Mammary epithelial cell (primary cell): ENCODE measurements around the gene TNIP3.

ENCODE experiments used
- EZH2 ChIP-seq: IDR thresholded peaks from 2 replicates; pipeline ENCODE4 v1.6.1; 2012; ENCODE audit warnings: low read length, inconsistent platforms, borderline replicate concordance
- TF ChIP-seq, protein P1 (sequence below), 2 donors: IDR thresholded peaks in 1 of 2; conservative IDR thresholded peaks in 1 of 2; 2 replicates each; pipeline ENCODE4 v1.5.1; 2011 to 2012; ENCODE audit warnings: inconsistent platforms in 2 of 2, low read length in 2 of 2, mild to moderate bottlenecking in 2 of 2, control low read depth in 1 of 2, low read depth in 1 of 2; ENCODE audit not compliant: insufficient read depth in 1 of 2; ENCODE audit errors: extremely low read depth in 1 of 2

DNA sequence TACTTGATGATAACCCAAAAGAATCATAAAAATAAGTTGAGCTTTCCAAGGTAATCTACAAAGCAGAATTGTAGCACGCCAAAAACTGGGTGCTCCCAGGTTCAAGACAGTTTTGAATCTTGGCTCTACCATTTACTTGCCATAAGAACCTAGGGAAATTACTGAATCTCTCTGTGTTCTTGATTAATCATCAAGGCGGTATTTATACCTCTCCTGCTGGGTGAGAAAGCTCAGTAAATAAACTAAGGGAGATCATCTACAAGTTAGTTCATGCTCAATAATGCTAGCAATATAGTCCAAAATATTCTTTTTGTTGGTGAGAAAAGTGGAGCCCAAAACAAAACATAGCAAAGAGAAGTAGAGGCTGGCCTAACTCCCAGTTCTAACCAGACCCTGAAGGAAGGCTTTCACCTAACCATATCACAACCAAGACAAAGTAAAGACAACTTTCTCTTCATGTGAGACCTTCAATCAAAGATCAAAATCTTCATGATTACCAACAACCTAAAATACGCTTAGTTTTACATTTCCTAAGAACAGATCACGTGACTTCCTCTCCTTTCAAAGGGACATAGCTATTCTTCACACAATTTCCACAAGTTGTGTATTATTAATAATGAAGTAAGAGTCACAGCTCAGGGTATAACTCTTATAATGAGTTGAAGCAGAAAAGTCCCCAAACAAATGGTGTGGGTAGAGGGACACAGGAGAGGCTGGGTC, 34.4 kb downstream of the TNIP3 start:
- TF ChIP-seq, protein P1, sequence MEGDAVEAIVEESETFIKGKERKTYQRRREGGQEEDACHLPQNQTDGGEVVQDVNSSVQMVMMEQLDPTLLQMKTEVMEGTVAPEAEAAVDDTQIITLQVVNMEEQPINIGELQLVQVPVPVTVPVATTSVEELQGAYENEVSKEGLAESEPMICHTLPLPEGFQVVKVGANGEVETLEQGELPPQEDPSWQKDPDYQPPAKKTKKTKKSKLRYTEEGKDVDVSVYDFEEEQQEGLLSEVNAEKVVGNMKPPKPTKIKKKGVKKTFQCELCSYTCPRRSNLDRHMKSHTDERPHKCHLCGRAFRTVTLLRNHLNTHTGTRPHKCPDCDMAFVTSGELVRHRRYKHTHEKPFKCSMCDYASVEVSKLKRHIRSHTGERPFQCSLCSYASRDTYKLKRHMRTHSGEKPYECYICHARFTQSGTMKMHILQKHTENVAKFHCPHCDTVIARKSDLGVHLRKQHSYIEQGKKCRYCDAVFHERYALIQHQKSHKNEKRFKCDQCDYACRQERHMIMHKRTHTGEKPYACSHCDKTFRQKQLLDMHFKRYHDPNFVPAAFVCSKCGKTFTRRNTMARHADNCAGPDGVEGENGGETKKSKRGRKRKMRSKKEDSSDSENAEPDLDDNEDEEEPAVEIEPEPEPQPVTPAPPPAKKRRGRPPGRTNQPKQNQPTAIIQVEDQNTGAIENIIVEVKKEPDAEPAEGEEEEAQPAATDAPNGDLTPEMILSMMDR (conservative IDR thresholded peaks at IDR 0.05 in 1 of 2, IDR thresholded peaks at IDR 0.05 in 1 of 2; ENCODE audit: extremely low read depth in 1 of 2, insufficient read depth in 1 of 2, low read depth in 1 of 2, low read length in 2 of 2) = no peak
- no peak for TF ChIP-seq EZH2
